Osteoblast (primary cell): ENCODE measurements around the gene SYT12. TPM values are rescaled to one million over a fixed set of nuclear protein-coding genes. Genes with fewer than 3 reads are reported as not detected.

Experiments used
- DNase-seq: peaks from one replicate; pipeline ENCODE4 v3.0.0; 2011; ENCODE audit warnings: low spot score, mixed read lengths; ENCODE audit not compliant: insufficient read length; ENCODE audit errors: missing footprints
- H2AFZ ChIP-seq: 2 replicates; pipeline ENCODE4 v1.6.0; 2011; ENCODE audit warnings: mild to moderate bottlenecking, low read length
- H3K27ac ChIP-seq: 2 replicates; pipeline ENCODE4 v1.5.1; 2011; ENCODE audit warnings: mild to moderate bottlenecking, low read depth, low read length, moderate library complexity
- H3K27me3 ChIP-seq: 2 replicates; pipeline ENCODE4 v1.6.0; 2012; ENCODE audit warnings: mild to moderate bottlenecking, control low read depth, inconsistent platforms, low read length, moderate library complexity; ENCODE audit not compliant: insufficient read depth
- H3K36me3 ChIP-seq: 2 replicates; pipeline ENCODE4 v1.5.1; 2011; ENCODE audit warnings: mild to moderate bottlenecking, low read length, control low read depth, moderate library complexity; ENCODE audit not compliant: insufficient read depth
- H3K4me1 ChIP-seq: 2 replicates; pipeline ENCODE4 v1.5.1; 2011; ENCODE audit warnings: mild to moderate bottlenecking, low read length, control low read depth, moderate library complexity; ENCODE audit not compliant: insufficient read depth
- H3K4me2 ChIP-seq: 2 replicates; pipeline ENCODE4 v1.6.0; 2011; ENCODE audit warnings: mild to moderate bottlenecking, low read length; ENCODE audit not compliant: insufficient read depth
- H3K4me3 ChIP-seq: fragments of 200-600 bp; sonication (generic); 3 replicates; pipeline ENCODE4 v1.5.1; 2012; ENCODE audit warnings: mild to moderate bottlenecking, low read length, inconsistent platforms; ENCODE audit not compliant: insufficient read depth
- H3K79me2 ChIP-seq: 2 replicates; pipeline ENCODE4 v1.6.0; 2012; ENCODE audit warnings: mild to moderate bottlenecking, low read length, control low read depth, inconsistent platforms; ENCODE audit not compliant: insufficient read depth
- H3K9me3 ChIP-seq: 2 replicates; pipeline ENCODE4 v1.5.1; 2011; ENCODE audit warnings: low read depth, low read length, control low read depth
- H4K20me1 ChIP-seq: 2 replicates; pipeline ENCODE4 v1.6.0; 2012; ENCODE audit warnings: mild to moderate bottlenecking, low read length, control low read depth; ENCODE audit not compliant: insufficient read depth
- total RNA-seq: library from RNA; depleted of rRNA; stranded (reverse); fragments of >200 nt; gene quantifications from 2 replicates; pipeline ENCODE4 v1.2.3, GENCODE V29; 2012
- TF ChIP-seq, protein P1 (sequence below): IDR thresholded peaks from 2 replicates; pipeline ENCODE4 v1.5.1; 2011; ENCODE audit warnings: mild to moderate bottlenecking, low read depth, low read length, moderate library complexity; ENCODE audit errors: extremely low read depth

Gene SYT12
- total RNA-seq, 1 donor, result 4.0 TPM

DNA sequence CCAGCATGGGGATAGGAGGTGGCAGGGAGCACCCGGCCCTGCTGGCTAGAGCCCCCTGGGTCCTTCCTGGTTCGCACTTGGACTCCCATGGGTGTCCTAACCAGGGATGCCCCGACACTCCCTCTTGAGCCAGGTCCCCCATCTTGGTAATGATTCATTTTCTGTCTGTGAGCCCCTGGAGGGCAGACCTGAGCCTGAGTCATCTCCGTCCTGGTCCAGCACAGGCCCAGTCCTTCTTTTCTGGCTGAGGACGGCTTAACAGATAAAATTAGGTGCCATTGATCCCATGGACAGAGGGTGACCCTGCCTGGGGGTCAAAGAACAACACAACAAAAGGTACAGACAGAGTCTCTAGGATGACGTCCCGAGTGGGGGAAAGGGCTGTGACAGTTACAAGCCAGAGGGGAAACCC is 37.2 kb downstream of the SYT12 start:
- H3K27me3 ChIP-seq, result no peaks in the 10 kb centered on the region
- TF ChIP-seq, protein P1, sequence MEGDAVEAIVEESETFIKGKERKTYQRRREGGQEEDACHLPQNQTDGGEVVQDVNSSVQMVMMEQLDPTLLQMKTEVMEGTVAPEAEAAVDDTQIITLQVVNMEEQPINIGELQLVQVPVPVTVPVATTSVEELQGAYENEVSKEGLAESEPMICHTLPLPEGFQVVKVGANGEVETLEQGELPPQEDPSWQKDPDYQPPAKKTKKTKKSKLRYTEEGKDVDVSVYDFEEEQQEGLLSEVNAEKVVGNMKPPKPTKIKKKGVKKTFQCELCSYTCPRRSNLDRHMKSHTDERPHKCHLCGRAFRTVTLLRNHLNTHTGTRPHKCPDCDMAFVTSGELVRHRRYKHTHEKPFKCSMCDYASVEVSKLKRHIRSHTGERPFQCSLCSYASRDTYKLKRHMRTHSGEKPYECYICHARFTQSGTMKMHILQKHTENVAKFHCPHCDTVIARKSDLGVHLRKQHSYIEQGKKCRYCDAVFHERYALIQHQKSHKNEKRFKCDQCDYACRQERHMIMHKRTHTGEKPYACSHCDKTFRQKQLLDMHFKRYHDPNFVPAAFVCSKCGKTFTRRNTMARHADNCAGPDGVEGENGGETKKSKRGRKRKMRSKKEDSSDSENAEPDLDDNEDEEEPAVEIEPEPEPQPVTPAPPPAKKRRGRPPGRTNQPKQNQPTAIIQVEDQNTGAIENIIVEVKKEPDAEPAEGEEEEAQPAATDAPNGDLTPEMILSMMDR, result no peak
- H3K79me2 ChIP-seq, result peaks cover 9% of the 10 kb centered on the region

DNA sequence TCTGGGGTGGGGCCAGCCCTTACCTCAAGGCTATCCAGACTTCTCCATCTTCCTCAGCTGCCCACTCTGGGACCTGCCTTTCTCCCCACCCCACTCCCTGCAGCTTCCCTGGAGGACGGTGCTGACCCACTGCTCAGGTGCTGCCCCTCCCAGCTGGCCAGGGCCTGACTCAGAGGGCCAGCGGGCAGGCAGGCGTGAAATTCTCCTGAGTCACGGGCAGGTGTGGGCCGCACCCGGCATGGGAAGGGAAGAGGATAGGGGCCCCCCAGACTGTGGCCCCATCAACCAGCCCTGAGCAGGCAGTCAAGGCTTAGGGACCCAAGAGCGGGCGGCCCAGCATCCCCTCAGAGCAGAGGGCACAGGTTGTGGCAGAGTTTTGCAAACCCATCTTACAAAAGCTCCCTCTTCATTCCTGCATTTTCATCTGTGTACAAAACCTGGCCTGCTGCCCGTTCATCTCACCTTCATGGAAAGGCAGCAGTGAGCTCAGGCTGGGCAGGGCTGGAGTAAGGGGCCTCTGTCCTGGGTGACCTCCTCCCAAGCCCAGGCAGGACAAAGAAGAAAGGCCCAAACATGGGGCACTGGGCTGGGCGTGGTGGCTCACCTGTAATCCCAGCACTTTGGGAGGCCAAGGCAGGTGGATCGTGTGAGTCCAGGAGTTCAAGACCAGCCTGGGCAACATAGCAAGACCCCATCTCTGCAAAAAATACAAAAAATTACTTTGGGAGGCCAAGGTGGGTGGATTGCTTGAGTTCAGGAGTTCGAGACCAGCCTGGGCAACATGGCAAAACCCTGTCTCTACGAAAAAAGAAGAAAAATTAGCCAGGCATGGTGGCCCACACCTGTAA is 39.8 kb downstream of the SYT12 start:
- Histone ChIP-seq H3K79me2 (peaks cover 2% of the 10 kb centered on the region), H2AFZ (no peak overlapping the region), H3K4me1 (no peaks in the 10 kb centered on the region), H3K27me3 (no peaks in the 10 kb centered on the region), H3K4me3 (no peak overlapping the region), H3K4me2 (no peak overlapping the region), H4K20me1 (peaks cover 28% of the 10 kb centered on the region), H3K9me3 (no peaks in the 10 kb centered on the region), H3K36me3 (no peaks in the 10 kb centered on the region), H3K27ac (no peak overlapping the region)
- TF ChIP-seq, protein P1, result no peak
- DNase-seq, result peak; percentile 67

More for the DNA sequence above, 37.2 kb downstream of the SYT12 start:
- no peaks in the 10 kb centered on the region for H3K36me3 ChIP-seq
- H4K20me1 ChIP-seq, result peaks cover 24% of the 10 kb centered on the region
- no peak overlapping the region for H3K4me2 ChIP-seq
- H3K9me3 ChIP-seq, result no peaks in the 10 kb centered on the region
- peak; percentile 98 for DNase-seq
- no peak overlapping the region for H3K27ac ChIP-seq
- no peak overlapping the region for H2AFZ ChIP-seq
- peaks cover 20% of the 10 kb centered on the region for H3K4me1 ChIP-seq
- no peak overlapping the region for H3K4me3 ChIP-seq

DNA sequence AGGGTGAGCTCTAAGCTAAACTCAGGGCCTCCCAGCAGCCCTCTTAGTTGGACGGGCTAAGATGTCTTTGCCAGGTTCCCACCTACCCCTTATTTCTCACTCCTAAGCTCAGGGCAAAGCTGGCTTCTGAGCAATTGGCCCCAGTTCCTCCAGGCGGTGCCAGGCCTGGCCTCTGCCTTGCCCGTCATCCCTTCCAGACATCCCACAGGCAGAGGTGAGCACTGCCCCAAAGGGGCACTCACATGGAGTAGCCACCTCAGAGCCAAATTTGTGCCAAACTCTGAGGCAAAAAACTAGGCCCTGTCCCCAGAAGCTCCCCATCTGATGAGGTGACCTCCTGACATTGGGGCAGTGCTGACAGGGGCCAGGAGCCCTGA is 43.4 kb downstream of the SYT12 start:
- Histone ChIP-seq H2AFZ (no peak overlapping the region), H3K27me3 (no peaks in the 10 kb centered on the region), H3K27ac (no peak overlapping the region), H3K4me2 (no peak overlapping the region), H4K20me1 (peaks cover 17% of the 10 kb centered on the region), H3K36me3 (no peaks in the 10 kb centered on the region), H3K4me3 (no peak overlapping the region), H3K79me2 (no peaks in the 10 kb centered on the region), H3K4me1 (no peaks in the 10 kb centered on the region), H3K9me3 (no peaks in the 10 kb centered on the region)
- peak; percentile 23 for DNase-seq
- TF ChIP-seq, protein P1, result no peak

DNA sequence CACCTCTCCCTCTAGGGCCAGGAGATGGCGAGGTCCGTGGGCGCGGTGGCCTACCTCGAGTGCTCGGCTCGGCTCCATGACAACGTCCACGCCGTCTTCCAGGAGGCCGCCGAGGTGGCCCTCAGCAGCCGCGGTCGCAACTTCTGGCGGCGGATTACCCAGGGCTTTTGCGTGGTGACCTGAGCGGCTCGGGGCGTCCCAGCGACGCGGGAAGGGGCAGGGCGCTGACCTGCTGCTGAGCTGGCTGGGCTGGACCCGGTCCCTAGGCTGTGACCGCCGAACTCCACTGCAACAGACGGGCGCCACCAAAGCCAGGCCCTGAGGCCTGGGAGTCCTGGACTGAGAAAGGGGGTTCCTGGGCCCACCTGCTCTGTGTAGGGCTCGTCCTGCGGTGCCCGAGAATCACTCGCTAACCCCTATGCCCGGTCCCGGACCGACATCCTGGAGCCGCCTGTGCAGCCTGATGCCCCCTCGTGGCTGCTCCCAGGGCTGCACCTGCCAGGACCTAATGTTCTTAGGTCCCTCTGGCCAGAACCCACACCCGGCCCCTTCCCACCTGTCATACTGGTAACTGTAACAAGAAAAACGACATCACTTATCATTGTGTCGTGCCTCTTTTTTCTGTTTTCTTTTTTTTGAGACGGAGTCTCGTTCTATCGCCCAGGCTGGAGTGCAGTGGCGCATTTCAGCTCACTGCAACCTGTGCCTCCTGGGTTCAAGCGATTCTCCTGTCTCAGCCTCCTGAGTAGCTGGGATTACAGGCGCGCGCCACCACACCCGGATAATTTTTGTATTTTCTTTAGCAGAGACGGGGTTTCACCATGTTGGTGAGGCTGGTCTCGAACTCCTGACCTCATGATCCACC is 48.7 kb downstream of the SYT12 start:
- H2AFZ ChIP-seq, result no peak overlapping the region
- no peaks in the 10 kb centered on the region for H4K20me1 ChIP-seq
- TF ChIP-seq, protein P1, result peak; percentile 69
- H3K9me3 ChIP-seq, result no peaks in the 10 kb centered on the region
- DNase-seq, result peak; percentile 98
- no peaks in the 10 kb centered on the region for H3K27me3 ChIP-seq
- H3K4me3 ChIP-seq, result no peak overlapping the region
- H3K36me3 ChIP-seq, result no peaks in the 10 kb centered on the region
- no peaks in the 10 kb centered on the region for H3K79me2 ChIP-seq
- no peak overlapping the region for H3K27ac ChIP-seq
- no peak overlapping the region for H3K4me2 ChIP-seq
- H3K4me1 ChIP-seq, result no peaks in the 10 kb centered on the region
